ENCODE measurements around the gene LRRC23. TPM values are rescaled to one million over a fixed set of nuclear protein-coding genes. Genes with fewer than 3 reads are reported as not detected.

Gene LRRC23
- total RNA-seq, 1 donor from 2014 or later = 12.1 TPM

GRCh38 chr12:6942331-6942665 lies 37.7 kb downstream of the LRRC23 start:
- no peak for DNase-seq (ENCODE audit: low read depth)

DNA sequence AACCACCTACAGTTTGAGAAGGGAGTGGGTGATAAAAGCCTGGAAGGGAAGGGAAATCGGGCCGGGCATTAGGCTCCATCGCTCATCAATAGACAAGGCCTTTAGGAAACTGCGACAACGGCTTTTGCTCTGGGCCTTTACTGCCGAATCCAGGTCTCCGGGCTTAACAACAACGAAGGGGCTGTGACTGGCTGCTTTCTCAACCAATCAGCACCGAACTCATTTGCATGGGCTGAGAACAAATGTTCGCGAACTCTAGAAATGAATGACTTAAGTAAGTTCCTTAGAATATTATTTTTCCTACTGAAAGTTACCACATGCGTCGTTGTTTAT lies 38.7 kb downstream of the LRRC23 start:
- DNase-seq (ENCODE audit: low read depth) = peak; percentile 91

- DNase-seq (ENCODE audit: low read depth) = peak; percentile 89
These were observed 39.2 kb downstream of the LRRC23 start, which contains the start of the genes C12orf57 and RNU7-1 for GRCh38 chr12:6943722-6944380. TSS of gene C12orf57 (plus strand) at chr12:6944022. CDS start at chr12:6944122, 100 bp downstream. TSS of gene RNU7-1 (plus strand) at chr12:6943816.

- DNase-seq (ENCODE audit: low read depth) = peak; percentile 93
These were observed 40.0 kb downstream of the LRRC23 start for GRCh38 chr12:6944381-6945186.

DNA sequence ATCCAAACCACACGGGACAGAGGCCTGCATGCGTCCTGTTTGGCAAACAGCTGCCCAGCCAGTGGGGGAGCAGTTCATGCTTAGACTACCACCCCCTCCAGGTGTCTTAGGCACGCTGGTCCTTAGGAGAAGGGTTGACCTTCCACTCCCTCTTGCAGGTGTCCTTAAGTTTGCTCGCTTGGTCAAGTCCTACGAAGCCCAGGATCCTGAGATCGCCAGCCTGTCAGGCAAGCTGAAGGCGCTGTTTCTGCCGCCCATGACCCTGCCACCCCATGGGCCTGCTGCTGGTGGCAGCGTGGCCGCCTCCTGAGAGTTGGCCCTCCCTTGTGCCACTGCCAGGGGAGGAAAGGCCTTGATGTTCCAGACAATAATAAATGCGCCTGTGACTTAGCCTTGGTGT lies 41.0 kb downstream of the LRRC23 start:
- no peak for DNase-seq (ENCODE audit: low read depth)

DNA sequence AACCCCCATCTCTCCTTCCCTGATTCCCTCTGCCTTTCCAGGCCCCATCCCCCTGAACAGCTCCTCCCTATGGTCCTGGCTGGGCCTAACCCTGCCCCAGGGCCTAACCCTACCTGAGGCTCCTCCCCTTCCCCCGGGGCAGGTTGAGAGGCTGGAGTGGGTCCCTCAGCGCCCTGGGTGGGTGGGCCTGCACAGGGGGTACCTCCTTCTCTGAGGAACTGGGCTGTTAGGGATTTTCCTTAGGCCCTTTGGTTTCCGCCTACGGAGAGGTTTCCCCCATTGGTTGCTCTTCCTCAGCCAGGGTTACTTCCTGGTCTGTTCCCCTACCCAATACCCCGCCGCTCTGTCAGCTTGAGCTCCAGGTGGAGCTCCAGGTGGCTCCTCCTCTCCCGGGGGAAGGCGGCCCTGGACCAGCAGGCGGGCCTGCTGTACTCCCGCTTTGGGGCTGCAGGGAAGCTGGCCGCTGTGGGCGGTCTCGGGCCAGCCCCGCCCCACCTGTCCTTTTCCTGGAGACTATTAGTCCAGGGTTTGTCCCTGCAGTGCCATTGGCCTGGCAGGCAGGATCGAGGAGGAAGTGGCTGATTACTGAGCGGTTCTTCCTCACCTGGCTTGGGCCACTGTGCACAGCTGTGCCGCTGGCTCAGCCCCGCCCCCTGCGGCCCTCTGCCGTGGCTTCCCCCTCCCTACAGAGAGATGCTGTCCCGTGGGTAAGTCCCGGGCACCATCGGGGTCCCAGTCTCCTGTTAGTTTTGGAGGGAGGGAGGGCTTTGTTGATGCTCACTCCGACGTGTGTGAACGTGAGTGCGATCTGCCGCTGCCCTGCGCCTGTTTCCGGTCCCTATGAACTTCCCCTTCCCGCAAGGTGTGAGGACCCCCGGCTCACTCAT lies 41.7 kb downstream of the LRRC23 start:
- DNase-seq (ENCODE audit: low read depth) = no peak

- DNase-seq (ENCODE audit: low read depth) = no peak
These were observed 42.3 kb downstream of the LRRC23 start for GRCh38 chr12:6946920-6947374.

GRCh38 chr12:6947615-6948014 lies 43.0 kb downstream of the LRRC23 start:
- no peak for DNase-seq (ENCODE audit: low read depth)

- no peak for DNase-seq (ENCODE audit: low read depth)
These were observed 44.4 kb downstream of the LRRC23 start for GRCh38 chr12:6948873-6949594.

DNA sequence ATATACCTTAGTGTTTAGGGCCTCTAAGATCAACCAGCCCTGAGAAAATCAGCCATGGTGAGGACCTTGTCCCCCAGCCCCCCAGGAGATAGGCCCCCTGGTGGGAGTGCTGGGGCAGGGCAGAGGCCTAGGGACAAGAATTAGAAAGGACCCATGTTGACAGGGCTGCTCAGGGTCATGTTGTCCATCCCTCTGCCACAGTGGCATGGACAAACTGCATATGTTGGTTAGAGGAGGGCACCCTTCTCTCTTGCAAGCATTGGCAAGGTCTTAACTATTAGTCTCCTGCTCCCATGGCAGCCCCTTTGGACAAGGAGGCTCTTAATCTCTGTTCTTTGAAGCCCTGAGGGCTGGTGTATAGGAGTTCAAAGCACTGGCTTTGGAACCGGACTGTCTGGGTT lies 45.8 kb downstream of the LRRC23 start:
- no peak for DNase-seq (ENCODE audit: low read depth)

DNA sequence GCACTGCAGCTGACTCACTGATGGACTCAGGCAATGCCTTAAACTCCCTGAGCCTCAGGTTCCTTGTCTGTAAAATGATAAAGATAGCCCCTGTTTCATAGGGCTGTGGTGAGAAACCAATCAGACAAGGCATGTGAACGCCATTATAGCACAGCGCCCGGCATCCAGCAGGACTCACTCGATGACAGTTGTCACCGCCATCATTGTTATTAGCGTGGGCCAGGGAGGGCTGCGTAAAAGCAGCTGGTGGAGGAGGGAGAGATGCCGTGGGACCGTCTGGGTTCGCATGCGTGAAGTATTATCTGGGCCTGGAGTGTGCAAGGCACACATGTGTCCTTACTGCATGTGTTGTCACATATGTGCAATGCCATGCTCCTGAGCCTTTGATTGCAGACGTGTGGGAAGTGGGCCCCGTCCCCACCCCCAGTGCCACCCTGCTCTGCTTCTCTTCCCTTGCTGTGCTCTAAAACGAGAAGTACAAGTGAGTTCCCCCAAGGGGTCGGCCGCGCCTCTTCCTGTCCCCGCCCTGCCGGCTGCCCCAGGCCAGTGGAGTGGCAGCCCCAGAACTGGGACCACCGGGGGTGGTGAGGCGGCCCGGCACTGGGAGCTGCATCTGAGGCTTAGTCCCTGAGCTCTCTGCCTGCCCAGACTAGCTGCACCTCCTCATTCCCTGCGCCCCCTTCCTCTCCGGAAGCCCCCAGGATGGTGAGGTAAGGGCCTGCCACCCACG lies 46.4 kb downstream of the LRRC23 start, which contains the start of gene PTPN6:
TSS of gene PTPN6 (plus strand) at position 546 of the 730 bp plus-strand sequence. CDS start at position 703, 157 bp downstream.
- DNase-seq (ENCODE audit: low read depth) = no peak

- DNase-seq (ENCODE audit: low read depth) = no peak
These were observed 47.0 kb downstream of the LRRC23 start for GRCh38 chr12:6951551-6952120.

- DNase-seq (ENCODE audit: low read depth) = no peak
These were observed 47.7 kb downstream of the LRRC23 start for GRCh38 chr12:6952121-6952862.

- no peak for DNase-seq (ENCODE audit: low read depth)
These were observed 48.3 kb downstream of the LRRC23 start for GRCh38 chr12:6952863-6953441.

DNA sequence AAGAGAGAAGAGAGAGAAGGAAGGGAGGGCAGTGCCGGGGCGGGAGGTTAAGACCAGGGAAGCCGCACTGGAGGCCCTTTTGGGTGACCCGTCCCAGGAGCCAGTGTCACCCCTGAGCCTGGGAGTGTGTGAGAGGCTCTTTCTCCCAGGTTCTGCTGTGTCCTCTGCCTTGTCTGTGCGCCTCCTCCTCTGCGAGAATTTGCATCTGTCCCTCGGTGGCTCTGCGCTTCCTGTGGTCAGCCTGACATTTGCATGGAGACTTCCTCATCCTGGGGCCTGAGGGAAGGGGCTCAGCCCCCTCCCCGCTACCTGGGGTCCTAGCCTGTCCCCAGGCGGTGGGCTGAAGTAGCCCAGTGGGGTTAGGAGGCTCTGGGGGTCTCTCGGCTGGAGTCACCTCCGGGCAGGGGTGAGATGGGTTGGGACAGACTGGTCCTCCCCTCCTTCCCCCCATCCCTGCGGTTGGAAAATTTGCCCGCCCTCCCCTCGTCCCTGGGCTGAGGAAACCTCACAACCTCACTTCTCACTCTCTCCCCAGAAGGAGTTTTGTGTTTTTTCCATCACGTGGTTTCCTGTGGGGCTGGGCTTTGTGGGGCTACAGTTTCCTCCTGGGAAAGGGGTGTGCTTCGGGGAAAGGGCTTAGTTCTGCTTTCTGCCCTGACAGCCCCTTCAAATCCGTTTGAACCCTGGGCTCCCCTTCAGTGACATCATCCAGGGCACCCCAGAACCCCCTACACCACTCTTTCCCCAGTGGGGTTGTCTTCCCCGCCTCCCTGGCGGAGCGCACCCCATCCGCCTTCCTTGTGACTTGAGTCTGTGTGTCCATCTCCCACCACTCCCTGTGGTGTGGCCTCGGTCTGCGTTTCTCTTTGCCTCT lies 49.1 kb downstream of the LRRC23 start:
- no peak for DNase-seq (ENCODE audit: low read depth)

DNA sequence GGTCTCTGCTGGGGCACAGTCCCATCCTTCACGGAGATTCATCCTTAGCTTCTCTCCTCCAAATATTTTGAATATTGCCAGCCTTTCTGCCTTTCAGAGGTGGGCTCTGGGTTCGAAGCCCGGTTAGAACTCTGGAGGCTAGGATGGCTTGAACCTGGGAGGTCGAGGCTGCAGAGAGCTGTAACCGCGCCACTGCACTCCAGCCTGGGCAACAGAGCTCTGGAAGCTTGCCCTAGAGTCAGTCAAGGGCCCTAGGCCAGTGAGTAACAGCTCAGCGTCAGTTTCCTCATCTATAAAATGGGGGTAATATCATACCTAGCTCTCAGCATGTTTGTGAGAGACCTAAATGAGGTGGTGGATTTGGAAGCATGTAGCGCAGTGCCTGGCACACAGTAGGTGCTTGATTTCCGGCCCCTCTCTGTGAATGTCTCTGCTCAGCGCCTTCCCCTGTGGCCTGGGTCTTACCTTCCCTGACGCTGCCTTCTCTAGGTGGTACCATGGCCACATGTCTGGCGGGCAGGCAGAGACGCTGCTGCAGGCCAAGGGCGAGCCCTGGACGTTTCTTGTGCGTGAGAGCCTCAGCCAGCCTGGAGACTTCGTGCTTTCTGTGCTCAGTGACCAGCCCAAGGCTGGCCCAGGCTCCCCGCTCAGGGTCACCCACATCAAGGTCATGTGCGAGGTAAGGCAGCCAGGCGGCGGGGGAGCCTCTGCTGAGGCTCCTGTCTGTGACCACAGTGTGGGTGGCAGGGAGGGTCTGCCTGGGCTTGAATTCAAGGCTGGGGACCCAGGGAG lies 49.9 kb downstream of the LRRC23 start:
- no peak for DNase-seq (ENCODE audit: low read depth)
